K562 (cell line): Measurements from ENCODE around the gene OTUD5. TPM values are rescaled to one million over a fixed set of nuclear protein-coding genes. Genes with fewer than 3 reads are reported as not detected.
A peak's percentile ranks its signal among the peaks of the same experiment; 100 is the strongest.

Experiments
- ARID1B ChIP-seq: fragments of 450-650 bp; IDR thresholded peaks from 2 replicates; pipeline ENCODE4 v1.6.1; 2016; ENCODE audit warnings: antibody characterized with exemption, mild to moderate bottlenecking, inconsistent platforms
- CBFA2T3 ChIP-seq: fragments of 450-650 bp; IDR thresholded peaks from 2 replicates; pipeline ENCODE4 v1.6.1; 2017
- CTCF ChIP-seq, 3 experiments: IDR thresholded peaks in 2 of 3; conservative IDR thresholded peaks in 1 of 3; 2 replicates each; pipeline ENCODE4 v1.5.1; 2011 to 2012; ENCODE audit warnings: low read length in 3 of 3, mild to moderate bottlenecking in 3 of 3, control low read depth in 2 of 3, improper control_type of control experiment in 1 of 3, inconsistent platforms in 1 of 3, low read depth in 1 of 3, mixed read lengths in 1 of 3, moderate library complexity in 1 of 3; ENCODE audit not compliant: insufficient read depth in 2 of 3
- CTCFL ChIP-seq: IDR thresholded peaks from 2 replicates; pipeline ENCODE4 v1.6.1; 2011; ENCODE audit warnings: borderline replicate concordance, low read depth, mild to moderate bottlenecking, moderate library complexity, low read length; ENCODE audit not compliant: insufficient read depth, poor library complexity, severe bottlenecking
- DDX20 ChIP-seq: fragments of 450-650 bp; IDR thresholded peaks from 2 replicates; pipeline ENCODE4 v1.6.1; 2016; ENCODE audit warnings: missing genetic modification characterization, low read depth, mild to moderate bottlenecking, missing compliant biosample characterization, moderate library complexity
- GATA2 ChIP-seq: sonication (generic); formaldehyde crosslinking; IDR thresholded peaks from 2 replicates; pipeline ENCODE4 v1.4.0; 2020; ENCODE audit warnings: mild to moderate bottlenecking, missing genetic modification reagents
- GATAD2B ChIP-seq: fragments of 450-650 bp; IDR thresholded peaks from 2 replicates; pipeline ENCODE4 v1.6.1; 2017; ENCODE audit warnings: mild to moderate bottlenecking, borderline replicate concordance
- HLTF ChIP-seq: fragments of 450-650 bp; IDR thresholded peaks from 2 replicates; pipeline ENCODE4 v1.6.1; 2016
- KLF16 ChIP-seq: IDR thresholded peaks from 2 replicates; pipeline ENCODE4 v1.6.1; 2016; ENCODE audit warnings: antibody characterized with exemption
- MBD2 ChIP-seq: sonication (generic); IDR thresholded peaks from 2 replicates; pipeline ENCODE4 v1.6.1; 2016; ENCODE audit warnings: low read depth, borderline replicate concordance
- NR2C2 ChIP-seq, 2 experiments: fragments of 200-800 bp in 1 of 2; sonication (Bioruptor generic) in 1 of 2; sonication (generic) in 1 of 2; formaldehyde crosslinking in 1 of 2; IDR thresholded peaks; 2 replicates each; pipeline versions ENCODE4 v1.6.1 to v1.8.0; 2016 to 2022; ENCODE audit warnings: mild to moderate bottlenecking in 1 of 2, missing compliant biosample characterization in 1 of 2, missing genetic modification characterization in 1 of 2, missing genetic modification reagents in 1 of 2
- PBX2 ChIP-seq, 2 experiments: IDR thresholded peaks in 1 of 2; conservative IDR thresholded peaks in 1 of 2; 2 replicates each; pipeline ENCODE4 v1.6.1; 2016; ENCODE audit warnings: low read depth in 2 of 2, mild to moderate bottlenecking in 1 of 2, missing compliant biosample characterization in 1 of 2, missing genetic modification characterization in 1 of 2, moderate library complexity in 1 of 2
- RB1 ChIP-seq: fragments of 450-650 bp; IDR thresholded peaks from 2 replicates; pipeline ENCODE4 v1.6.1; 2017; ENCODE audit warnings: low read depth, mild to moderate bottlenecking
- SMARCE1 ChIP-seq: fragments of 450-650 bp; IDR thresholded peaks from 2 replicates; pipeline ENCODE4 v1.7.1; 2016; ENCODE audit warnings: mild to moderate bottlenecking
- TEAD4 ChIP-seq, 2 experiments: sonication (generic) in 1 of 2; formaldehyde crosslinking in 1 of 2; IDR thresholded peaks; 2 replicates each; pipeline versions ENCODE4 v1.6.1 to v1.8.0; 2012 to 2022; ENCODE audit warnings: borderline replicate concordance in 1 of 2, inconsistent platforms in 1 of 2, low read length in 1 of 2, mild to moderate bottlenecking in 1 of 2, missing genetic modification reagents in 1 of 2
- VEZF1 ChIP-seq: fragments of 200-800 bp; sonication (Bioruptor generic); IDR thresholded peaks from 2 replicates; pipeline ENCODE4 v1.6.1; 2017; ENCODE audit warnings: missing genetic modification characterization, missing compliant biosample characterization
- ZNF347 ChIP-seq: fragments of 450-650 bp; formaldehyde crosslinking; IDR thresholded peaks from 2 replicates; pipeline ENCODE4 v1.4.0; 2020; ENCODE audit warnings: low read depth, mild to moderate bottlenecking, moderate library complexity
- polyA plus RNA-seq, 8 experiments: library from polyadenylated mRNA; depleted of rRNA in 4 of 8; stranded (reverse) in 5 of 8; unstranded in 3 of 8; fragments of >200 nt; fragmentation: Nextera tagmentation in 2 of 8; fragmentation: Illumina TruSeq in 1 of 8; extraction: Ambion mirVana in 2 of 8; extraction: Trizol in 1 of 8; gene quantifications; 2 replicates each; pipeline versions ENCODE4 v1.2.1 to v1.2.3, GENCODE V29; 2011 to 2014; ENCODE audit warnings: inconsistent platforms in 1 of 8, missing spikeins in 1 of 8
- total RNA-seq, 7 experiments: library from RNA; depleted of rRNA in 6 of 7; stranded (reverse); fragments of >200 nt in 6 of 7; fragmentation: Illumina TruSeq in 2 of 7; extraction: Trizol in 2 of 7; gene quantifications; 2 replicates each; pipeline versions ENCODE4 v1.2.1 to v1.2.3, GENCODE V29; 2011 to 2021; ENCODE audit warnings: low replicate concordance in 1 of 7

OTUD5 gene
- total and polyA plus RNA-seq, 9 of the 15 experiments (the other 6 are each of a cell fraction or from before 2014, with no cell fraction given) = 3.6 to 102 (median 59.0) TPM

- TF ChIP-seq DDX20 (tag) = no peak
- 0 out of 2 replicates have a peak, but pooled peaks have one; percentile 39 for TF ChIP-seq RB1
- TF ChIP-seq MBD2 = no peak
- peak; percentile 37; the same call in 1 of the 2 replicates for TF ChIP-seq VEZF1 (CRISPR knock-in tag)
- 0 out of 2 replicates have a peak, but pooled peaks have one; percentile 27 for TF ChIP-seq ARID1B
- TF ChIP-seq PBX2 (CRISPR knock-in tag; IDR thresholded peaks at IDR 0.05; ENCODE audit: low read depth) = no peak
- 0 out of 2 replicates have a peak, but pooled peaks have one; percentile 7 for TF ChIP-seq PBX2 (tag; conservative IDR thresholded peaks at IDR 0.05; ENCODE audit: low read depth)
- 0 out of 2 replicates have a peak, but pooled peaks have one; percentile 27 for TF ChIP-seq CBFA2T3
- no peak for TF ChIP-seq HLTF
- peak; percentile 34; the same call in 1 of the 2 replicates for TF ChIP-seq TEAD4 (IDR thresholded peaks at IDR 0.05; ENCODE audit: low read length)
- no peak for TF ChIP-seq TEAD4 (CRISPR knock-in tag; IDR thresholded peaks at IDR 0.05; ENCODE audit: borderline replicate concordance)
- no peak for TF ChIP-seq ZNF347 (CRISPR knock-in tag)
- TF ChIP-seq NR2C2 (CRISPR knock-in tag; IDR thresholded peaks at IDR 0.05) = no peak
- TF ChIP-seq NR2C2 (tag; IDR thresholded peaks at IDR 0.05) = no peak
- peak; percentile 50; the same call in 1 of the 2 replicates for TF ChIP-seq GATA2 (CRISPR knock-in tag)
- TF ChIP-seq CTCF (IDR thresholded peaks at IDR 0.05 in 2 of 3, conservative IDR thresholded peaks at IDR 0.05 in 1 of 3; ENCODE audit: insufficient read depth in 2 of 3, low read depth in 1 of 3, low read length in 3 of 3) = peak; percentile 52 to 84 (median 59)
- TF ChIP-seq KLF16 = 0 out of 2 replicates have a peak, but pooled peaks have one; percentile 24
- TF ChIP-seq CTCFL = peak; percentile 95
- peak; percentile 27; the same call in 1 of the 2 replicates for TF ChIP-seq SMARCE1
- no peak for TF ChIP-seq GATAD2B
These were observed 15.1 kb upstream of the OTUD5 start (continued) for GRCh38 chrX:48972220-48973164.
